ENCODE measurements around the gene CFAP119. TPM values are rescaled to one million over a fixed set of nuclear protein-coding genes. Genes with fewer than 3 reads are reported as not detected.

The CFAP119 gene
- total RNA-seq, 1 donor from 2014 or later = 5.2 TPM

DNA sequence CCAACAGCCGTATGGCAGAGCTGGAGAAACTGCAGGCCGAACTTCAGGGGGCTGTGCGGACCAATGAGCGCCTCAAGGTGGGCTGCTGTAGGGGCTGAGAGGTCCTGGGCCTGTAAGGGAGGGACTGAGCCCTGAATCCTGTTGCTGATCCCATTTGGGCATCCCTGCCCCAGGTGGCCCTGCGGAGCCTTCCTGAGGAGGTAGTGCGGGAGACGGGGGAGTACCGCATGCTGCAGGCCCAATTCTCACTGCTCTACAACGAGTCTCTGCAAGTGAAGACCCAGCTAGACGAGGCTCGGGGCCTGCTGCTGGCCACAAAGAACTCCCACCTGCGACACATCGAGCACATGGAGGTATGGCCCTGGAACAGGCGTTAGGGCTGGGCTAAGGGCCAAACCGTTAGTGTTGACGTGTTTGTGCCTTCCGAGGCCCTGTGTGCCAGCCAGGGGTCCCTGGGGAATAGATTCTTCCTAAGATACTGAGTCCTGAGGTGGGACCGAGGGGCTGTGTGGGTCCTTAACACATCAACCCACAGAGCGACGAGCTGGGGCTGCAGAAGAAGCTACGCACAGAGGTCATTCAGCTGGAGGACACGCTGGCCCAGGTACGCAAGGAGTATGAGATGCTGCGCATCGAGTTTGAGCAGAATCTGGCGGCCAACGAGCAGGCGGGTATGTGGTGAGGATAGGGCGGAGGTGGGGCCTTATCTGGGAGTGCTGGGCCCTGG lies 4.5 kb upstream of the CFAP119 start:
- Mint-ChIP-seq H3K27ac (ENCODE audit: unreplicated experiment) (peak overlapping the region; percentile 57), H3K4me3 (ENCODE audit: unreplicated experiment) (peak overlapping the region; percentile 53), H3K9me3 (ENCODE audit: unreplicated experiment) (no peaks in the 10 kb centered on the region), H3K27me3 (ENCODE audit: unreplicated experiment) (peaks cover 10% of the 10 kb centered on the region), H3K36me3 (ENCODE audit: low read depth, unreplicated experiment) (peaks cover 65% of the 10 kb centered on the region), H3K4me1 (ENCODE audit: unreplicated experiment) (peaks cover 12% of the 10 kb centered on the region)
- DNase-seq (ENCODE audit: low spot score) = no peak
- TF ChIP-seq, protein P1, sequence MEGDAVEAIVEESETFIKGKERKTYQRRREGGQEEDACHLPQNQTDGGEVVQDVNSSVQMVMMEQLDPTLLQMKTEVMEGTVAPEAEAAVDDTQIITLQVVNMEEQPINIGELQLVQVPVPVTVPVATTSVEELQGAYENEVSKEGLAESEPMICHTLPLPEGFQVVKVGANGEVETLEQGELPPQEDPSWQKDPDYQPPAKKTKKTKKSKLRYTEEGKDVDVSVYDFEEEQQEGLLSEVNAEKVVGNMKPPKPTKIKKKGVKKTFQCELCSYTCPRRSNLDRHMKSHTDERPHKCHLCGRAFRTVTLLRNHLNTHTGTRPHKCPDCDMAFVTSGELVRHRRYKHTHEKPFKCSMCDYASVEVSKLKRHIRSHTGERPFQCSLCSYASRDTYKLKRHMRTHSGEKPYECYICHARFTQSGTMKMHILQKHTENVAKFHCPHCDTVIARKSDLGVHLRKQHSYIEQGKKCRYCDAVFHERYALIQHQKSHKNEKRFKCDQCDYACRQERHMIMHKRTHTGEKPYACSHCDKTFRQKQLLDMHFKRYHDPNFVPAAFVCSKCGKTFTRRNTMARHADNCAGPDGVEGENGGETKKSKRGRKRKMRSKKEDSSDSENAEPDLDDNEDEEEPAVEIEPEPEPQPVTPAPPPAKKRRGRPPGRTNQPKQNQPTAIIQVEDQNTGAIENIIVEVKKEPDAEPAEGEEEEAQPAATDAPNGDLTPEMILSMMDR (IDR thresholded peaks at IDR 0.05; ENCODE audit: unreplicated experiment) = no peak

DNA sequence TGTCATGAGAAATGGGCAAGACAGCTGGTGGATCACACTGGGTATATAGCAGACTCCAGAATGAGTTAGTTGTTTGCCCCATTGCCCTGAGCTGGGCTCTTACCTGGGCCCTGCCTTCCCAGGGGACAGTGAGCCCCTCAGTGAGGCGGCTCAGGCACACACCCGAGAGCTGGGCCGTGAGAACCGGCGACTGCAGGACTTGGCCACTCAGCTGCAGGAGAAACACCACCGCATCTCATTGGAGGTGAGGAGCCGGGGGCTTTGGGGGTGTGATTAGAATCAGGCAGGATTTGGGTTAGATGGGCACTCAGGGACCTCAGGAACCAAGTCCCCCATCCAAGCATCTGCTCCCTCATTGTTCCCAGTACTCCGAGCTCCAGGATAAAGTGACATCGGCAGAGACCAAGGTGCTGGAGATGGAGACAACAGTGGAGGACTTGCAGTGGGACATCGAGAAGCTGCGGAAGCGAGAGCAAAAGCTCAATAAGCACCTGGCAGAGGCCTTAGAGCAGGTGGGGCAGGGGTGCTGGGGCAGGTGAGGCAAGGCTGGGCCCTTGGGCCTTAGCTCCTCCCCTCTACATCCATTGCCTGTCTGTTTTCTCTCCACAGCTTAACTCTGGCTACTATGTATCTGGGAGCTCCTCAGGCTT lies 3.1 kb upstream of the CFAP119 start:
- Mint-ChIP-seq H3K9me3 (ENCODE audit: unreplicated experiment) (no peaks in the 10 kb centered on the region), H3K27ac (ENCODE audit: unreplicated experiment) (no peak overlapping the region), H3K4me3 (ENCODE audit: unreplicated experiment) (no peak overlapping the region), H3K27me3 (ENCODE audit: unreplicated experiment) (peaks cover 19% of the 10 kb centered on the region), H3K4me1 (ENCODE audit: unreplicated experiment) (peaks cover 21% of the 10 kb centered on the region), H3K36me3 (ENCODE audit: low read depth, unreplicated experiment) (peaks cover 63% of the 10 kb centered on the region)
- TF ChIP-seq, protein P1 (IDR thresholded peaks at IDR 0.05; ENCODE audit: unreplicated experiment) = no peak
- DNase-seq (ENCODE audit: low spot score) = no peak

GRCh38 chr16:30764086-30764485 lies 2.2 kb upstream of the CFAP119 start:
- peaks cover 19% of the 10 kb centered on the region for H3K27me3 Mint-ChIP-seq (ENCODE audit: unreplicated experiment)

DNA sequence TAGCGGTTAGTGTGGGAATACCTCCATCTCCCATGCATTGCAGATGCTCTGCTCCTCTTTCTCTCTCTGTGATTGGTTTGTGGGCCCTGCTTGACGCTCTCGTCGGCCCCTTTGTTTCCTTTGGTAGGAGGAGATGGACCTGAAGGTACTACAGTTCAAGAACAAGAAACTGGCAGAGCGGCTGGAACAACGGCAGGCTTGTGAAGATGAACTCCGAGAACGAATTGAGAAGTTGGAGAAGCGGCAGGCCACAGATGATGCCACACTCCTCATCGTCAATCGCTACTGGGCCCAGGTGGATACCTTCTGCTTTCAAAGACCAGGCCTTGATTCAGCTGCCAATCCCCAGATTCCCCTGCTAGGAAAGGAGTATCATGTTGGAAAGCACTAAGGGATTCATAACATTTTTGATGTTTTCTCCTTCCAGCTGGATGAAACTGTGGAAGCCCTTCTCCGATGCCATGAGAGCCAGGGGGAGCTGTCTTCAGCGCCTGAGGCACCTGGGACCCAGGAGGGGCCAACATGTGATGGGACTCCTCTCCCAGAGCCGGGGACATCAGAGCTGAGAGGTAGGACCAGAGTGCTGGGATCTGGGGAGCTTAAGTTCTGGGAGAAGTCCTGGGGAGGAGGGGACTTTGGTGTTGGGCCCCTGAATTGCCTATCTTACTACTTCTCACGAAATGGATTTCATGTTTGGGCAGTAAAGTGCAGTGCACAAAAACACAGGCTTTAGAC lies 1.3 kb upstream of the CFAP119 start:
- H3K4me1 Mint-ChIP-seq (ENCODE audit: unreplicated experiment) = peaks cover 21% of the 10 kb centered on the region
- peaks cover 49% of the 10 kb centered on the region for H3K36me3 Mint-ChIP-seq (ENCODE audit: low read depth, unreplicated experiment)
- peak overlapping the region; percentile 95 for H3K4me3 Mint-ChIP-seq (ENCODE audit: unreplicated experiment)
- TF ChIP-seq, protein P1 (IDR thresholded peaks at IDR 0.05; ENCODE audit: unreplicated experiment) = no peak
- H3K27me3 Mint-ChIP-seq (ENCODE audit: unreplicated experiment) = peaks cover 19% of the 10 kb centered on the region
- no peak for DNase-seq (ENCODE audit: low spot score)
- no peaks in the 10 kb centered on the region for H3K9me3 Mint-ChIP-seq (ENCODE audit: unreplicated experiment)
- peak overlapping the region; percentile 93 for H3K27ac Mint-ChIP-seq (ENCODE audit: unreplicated experiment)

More at GRCh38 chr16:30764086-30764485, 2.2 kb upstream of the CFAP119 start:
- Mint-ChIP-seq H3K9me3 (ENCODE audit: unreplicated experiment) (no peaks in the 10 kb centered on the region), H3K4me3 (ENCODE audit: unreplicated experiment) (peak overlapping the region; percentile 95), H3K36me3 (ENCODE audit: low read depth, unreplicated experiment) (peaks cover 56% of the 10 kb centered on the region), H3K4me1 (ENCODE audit: unreplicated experiment) (peaks cover 21% of the 10 kb centered on the region), H3K27ac (ENCODE audit: unreplicated experiment) (no peak overlapping the region)
- TF ChIP-seq, protein P1 (IDR thresholded peaks at IDR 0.05; ENCODE audit: unreplicated experiment) = no peak
- no peak for DNase-seq (ENCODE audit: low spot score)
